ENCODE results near the gene ANKRD65.
"Not testable (repeated sequence)": the region's sequence is repeated elsewhere in the genome, so short reads cannot be mapped to it uniquely, and the experiment has no call there.

Gene ANKRD65

DNA sequence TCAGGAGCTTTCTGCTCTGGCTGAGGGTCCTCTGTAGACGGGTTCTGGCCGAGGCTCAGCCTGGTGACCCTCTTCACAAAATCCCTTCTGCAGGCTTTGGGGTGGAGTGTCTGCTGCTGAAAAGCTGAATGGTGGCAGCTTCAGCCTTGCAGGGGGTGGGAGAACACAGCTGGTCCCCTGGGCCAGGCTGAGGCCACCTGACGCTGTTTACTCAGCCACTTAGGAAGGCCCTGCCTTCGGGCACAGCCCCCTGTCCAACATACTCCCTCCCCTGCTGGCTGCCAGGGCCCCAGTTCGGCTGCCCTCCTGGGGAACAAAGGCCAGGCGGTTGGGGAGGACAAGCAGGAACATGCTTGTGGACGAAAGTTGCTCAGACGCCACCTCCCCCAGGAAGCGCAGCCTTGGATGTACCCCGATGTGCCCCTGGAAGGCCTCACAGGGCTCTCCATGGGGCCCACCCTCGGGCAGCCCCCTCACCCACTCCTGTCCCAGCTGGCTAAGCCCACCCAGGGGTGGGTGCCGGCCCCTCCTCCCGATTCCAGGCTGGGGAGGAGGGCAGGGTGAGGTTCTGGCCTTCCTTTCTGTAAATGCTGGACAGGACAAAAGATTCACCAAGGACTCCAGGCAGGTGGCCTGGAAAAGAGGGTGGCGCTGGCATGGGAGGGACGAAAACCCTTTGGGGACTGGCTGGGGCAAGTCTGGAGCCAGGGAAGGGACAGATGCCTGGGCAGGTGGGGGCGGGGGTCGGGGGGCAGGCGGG, at the start of gene ANKRD65:
TSS of gene ANKRD65 (minus strand) at position 130 of the 760 bp plus-strand sequence. CDS start 271 bp downstream, outside the sequence.
- no peak for DNase-seq (ENCODE audit: low read depth in 3 of 3)

DNA sequence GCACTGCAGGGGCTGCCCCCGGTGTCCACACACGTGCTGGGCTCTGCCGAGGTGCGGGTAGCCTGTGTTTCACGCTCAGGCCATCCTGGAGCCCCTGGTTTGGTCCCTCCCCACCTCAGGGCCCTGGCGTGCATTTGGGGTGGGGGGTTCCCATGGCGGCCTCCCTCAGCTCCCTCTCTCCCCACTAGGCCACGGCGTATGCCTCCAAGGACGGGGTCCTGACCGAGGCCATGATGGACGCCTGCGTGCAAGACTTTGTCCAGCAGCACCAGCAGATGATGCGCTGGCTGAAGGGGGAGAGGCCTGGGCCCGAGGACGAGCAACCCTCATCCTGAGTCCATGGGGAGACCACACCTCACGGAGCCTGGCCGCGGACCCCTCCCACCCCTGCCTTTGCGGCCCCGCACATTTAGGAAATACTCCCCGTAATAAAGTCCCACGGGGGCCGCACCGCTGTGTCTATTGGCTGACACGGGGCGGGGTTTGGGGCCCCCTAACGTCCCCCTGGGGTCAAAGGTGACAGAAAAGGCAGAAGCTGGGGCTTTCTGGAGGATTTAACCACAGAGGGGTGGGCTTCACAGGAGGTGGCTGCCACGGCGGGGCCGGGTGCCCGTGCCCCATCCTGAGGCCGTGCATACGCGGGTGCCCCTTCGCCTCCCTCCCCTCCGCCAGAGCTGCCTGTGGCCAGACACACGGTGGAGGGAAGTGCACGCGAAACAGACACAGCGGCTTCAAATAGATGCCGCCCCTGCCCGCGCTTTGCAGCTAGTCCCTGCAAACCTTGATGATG, 47.3 kb upstream of the ANKRD65 start:
- DNase-seq (ENCODE audit: low read depth in 3 of 3) = not testable (repeated sequence)

GRCh38 chr1:1463312-1463711, 42.2 kb upstream of the ANKRD65 start:
- no peak for DNase-seq (ENCODE audit: low read depth in 3 of 3)

- DNase-seq (ENCODE audit: low read depth in 3 of 3) = no peak
Observed at GRCh38 chr1:1462318-1462966, 41.4 kb upstream of the ANKRD65 start.

GRCh38 chr1:1461721-1462317, 40.7 kb upstream of the ANKRD65 start:
- no peak for DNase-seq (ENCODE audit: low read depth in 3 of 3)

- no peak for DNase-seq (ENCODE audit: low read depth in 3 of 3)
Observed at GRCh38 chr1:1460540-1461130, 39.6 kb upstream of the ANKRD65 start.

DNA sequence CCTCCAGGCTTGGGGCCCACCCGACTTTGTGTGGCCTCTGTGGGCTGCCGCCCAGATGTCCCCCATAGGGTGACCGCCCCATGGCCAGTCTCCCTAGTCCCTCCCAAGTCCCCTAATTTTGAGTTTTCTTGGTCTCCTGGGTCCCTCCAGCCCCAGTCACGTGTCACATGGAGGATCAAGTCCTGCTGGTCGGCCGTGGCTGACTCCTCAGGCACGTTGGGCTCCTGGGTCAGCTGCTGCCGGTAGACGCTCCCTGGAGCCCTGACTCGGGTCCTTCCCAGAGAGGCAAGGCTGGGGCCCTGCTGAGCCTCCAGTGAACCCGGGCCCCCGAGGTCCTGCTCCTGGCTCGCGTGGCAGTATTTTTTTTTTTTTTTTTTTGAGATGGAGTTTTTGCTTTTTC, 38.6 kb upstream of the ANKRD65 start:
- DNase-seq (ENCODE audit: low read depth in 3 of 3) = not testable (repeated sequence)

GRCh38 chr1:1459156-1459555, 38.1 kb upstream of the ANKRD65 start:
- not testable (repeated sequence) for DNase-seq (ENCODE audit: low read depth in 3 of 3)

GRCh38 chr1:1456683-1457255, 35.7 kb upstream of the ANKRD65 start:
- DNase-seq (ENCODE audit: low read depth in 3 of 3) = not testable (repeated sequence)

DNA sequence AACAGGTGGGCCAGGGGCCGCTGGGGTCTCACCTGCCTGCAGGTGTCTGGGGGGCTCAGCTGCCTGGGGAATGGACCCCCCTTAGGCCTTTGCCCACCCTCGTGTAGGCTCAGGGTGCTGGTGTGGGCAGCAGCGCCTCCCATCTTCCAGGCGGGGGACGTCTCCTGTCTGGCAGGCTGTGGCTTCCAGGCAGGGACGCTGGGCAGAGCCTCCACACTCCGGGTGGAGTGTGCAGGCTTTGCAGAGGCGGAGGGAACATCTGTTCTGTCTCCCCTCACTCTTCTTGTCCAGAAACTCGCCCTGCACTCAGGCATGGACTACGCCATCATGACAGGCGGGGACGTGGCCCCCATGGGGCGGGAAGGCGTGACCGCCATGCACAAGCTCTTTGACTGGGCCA, 34.9 kb upstream of the ANKRD65 start:
- not testable (repeated sequence) for DNase-seq (ENCODE audit: low read depth in 3 of 3)

DNA sequence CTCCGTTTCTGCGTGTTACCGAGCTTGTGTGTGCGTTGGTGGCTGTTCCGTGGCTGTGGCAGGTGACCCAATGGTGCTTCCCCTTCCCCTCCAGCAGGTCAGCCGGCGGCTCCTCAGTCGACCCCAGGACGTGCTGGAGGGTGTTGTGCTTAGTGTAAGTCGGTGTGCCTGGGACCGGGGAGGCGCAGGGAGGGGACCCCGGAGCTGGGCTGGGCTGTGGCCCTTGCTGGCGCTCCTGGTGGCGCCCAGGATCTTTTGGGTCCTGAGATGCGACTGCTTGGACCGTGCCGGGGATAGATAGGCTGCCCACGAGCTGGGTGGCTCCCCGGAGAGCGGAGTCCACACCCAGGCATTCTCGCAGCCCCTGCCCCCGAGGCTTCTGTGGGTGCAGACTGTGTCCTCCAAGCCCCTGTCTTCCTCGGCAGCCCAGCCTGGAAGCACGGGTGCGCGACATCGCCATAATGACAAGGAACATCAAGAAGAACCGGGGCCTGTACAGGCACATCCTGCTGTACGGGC, 34.3 kb upstream of the ANKRD65 start:
- no peak for DNase-seq (ENCODE audit: low read depth in 3 of 3)

- not testable (repeated sequence) for DNase-seq (ENCODE audit: low read depth in 3 of 3)
Observed at GRCh38 chr1:1454286-1455056, 33.4 kb upstream of the ANKRD65 start.

- DNase-seq (ENCODE audit: low read depth in 3 of 3) = no peak
Observed at GRCh38 chr1:1452882-1453281, 31.8 kb upstream of the ANKRD65 start.

DNA sequence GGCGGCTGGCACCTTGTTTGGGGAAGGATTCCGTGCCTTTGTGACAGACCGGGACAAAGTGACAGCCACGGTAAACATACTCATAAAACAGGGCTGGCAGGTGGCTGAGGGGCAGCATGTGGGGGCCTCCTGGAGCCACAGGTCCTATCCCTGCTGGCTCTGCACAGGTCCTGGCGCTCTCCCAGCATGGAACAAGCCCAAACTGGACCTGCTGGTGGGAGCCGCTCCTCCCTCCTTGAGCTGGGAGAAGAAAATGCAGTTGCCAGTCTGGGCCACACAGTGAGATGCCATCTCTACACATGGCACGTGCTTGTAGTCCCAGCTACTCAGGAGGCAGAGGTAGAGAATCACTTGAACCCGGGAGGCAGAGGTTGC, 31.3 kb upstream of the ANKRD65 start:
- DNase-seq (ENCODE audit: low read depth in 3 of 3) = not testable (repeated sequence)

DNA sequence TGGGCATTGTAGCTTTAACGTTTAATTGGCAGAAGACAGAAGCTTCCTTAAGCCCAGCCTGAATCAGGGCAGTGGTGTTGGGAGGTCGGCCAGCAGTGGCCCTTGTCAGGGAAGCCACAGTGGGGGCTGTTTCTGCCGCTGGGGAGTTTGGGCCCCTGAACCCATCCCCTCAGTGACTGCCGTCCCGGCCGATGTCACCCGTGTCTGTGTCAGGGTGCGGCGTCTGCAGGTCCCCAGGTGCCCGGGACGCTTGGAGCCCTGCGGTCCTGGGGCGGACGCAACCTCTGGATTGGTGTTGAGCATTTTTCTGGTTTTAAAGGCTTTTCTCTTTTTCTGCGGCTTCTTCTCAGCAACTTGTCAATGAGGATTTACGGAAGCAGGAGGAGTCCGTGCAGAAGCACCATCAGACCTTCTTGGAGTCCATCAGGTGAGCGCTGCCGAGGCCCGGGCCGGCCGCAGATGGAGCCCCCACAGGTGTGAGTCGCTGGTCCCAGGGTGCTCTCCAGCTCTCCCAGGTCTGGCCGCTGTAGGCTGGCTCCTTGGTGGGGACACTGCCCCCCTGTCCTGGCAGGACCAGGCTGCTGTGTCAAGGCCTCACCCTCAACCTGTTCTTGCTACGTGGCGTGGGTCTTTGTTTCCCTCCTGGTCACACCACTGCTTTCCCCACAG, 30.8 kb upstream of the ANKRD65 start:
- DNase-seq (ENCODE audit: low read depth in 3 of 3) = no peak

DNA sequence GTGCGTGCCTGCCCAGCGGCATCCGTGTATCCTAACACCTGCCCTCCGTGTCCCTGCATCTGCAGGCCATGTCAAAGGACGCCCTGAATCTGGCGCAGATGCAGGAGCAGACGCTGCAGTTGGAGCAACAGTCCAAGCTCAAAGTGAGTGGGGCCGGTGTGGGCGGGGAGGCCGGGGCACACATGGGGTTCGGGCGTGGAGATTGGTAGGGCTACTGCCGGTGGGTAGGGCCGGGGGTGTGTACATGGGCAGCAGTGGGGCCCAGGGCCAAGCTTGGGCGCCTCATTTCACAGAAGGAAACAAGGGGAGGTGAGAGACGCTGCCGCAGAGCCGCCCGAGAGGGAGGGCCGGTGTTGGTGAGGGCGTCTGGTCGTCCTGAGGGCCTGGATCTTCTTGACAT, 29.5 kb upstream of the ANKRD65 start:
- not testable (repeated sequence) for DNase-seq (ENCODE audit: low read depth in 3 of 3)

DNA sequence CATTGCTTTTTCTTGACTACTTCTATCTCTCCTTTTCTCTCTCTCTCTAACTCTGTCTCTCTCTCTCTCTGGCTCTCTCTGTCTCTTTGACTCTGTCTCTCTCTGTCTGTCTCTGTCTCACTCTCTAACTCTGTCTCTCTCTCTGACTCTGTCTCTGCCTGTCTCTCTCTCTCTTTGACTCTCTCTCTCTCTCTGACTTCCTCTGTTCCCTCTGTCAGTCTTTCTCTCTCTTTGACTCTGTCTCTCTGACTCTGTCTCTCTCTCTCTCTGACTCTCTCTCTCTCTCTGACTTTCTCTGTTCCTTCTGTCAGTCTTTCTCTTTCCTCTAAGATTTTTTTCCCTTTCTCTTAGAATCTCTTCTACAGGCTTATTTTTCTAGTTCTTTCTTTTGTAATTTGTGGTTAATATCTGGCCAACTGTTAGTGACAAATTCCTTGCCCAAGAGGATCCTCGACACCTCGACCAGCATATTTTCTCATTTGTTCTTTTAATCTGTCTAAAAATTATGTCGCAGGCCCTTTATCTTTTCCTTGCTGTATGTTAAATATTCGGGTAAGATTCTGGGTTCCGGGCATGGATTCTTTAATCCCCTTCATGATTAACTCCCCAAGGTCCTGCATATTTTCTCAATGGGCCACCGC, 28.1 kb upstream of the ANKRD65 start, which contains the start of gene ATAD3C:
TSS of gene ATAD3C (plus strand) at position 591 of the 641 bp plus-strand sequence. CDS start 995 bp downstream, outside the sequence.
- DNase-seq (ENCODE audit: low read depth in 3 of 3) = no peak

DNA sequence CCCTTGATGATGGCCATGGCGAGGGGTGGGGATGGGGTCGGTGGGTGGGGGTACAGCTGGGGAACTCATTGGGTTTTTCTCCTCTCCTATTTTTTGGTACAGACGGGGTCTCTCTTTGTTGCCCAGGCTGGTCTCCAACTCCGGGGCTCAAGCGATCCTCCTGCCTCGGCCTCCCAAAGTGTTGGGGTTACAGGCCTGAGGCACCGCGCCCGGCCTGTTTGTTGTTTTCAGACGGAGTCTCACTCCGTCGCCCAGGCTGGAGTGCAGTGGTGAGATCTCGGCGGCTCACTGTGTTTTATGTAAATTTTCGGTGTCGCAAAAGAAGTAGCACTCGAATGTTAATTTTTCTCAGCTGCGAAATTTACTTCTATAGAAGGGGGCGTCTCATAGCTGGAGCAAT, 25.6 kb upstream of the ANKRD65 start:
- not testable (repeated sequence) for DNase-seq (ENCODE audit: low read depth in 3 of 3)

Data from stimulated activated CD4-positive, alpha-beta T cell treated with anti-CD3 and anti-CD28 coated beads, TNF-alpha, amount 100 ng/mL, for 48 hours (primary cell).